Measurements from ENCODE around the gene PRSS53.
"Not testable (repeated sequence)": the region's sequence is repeated elsewhere in the genome, so short reads cannot be mapped to it uniquely, and the experiment has no call there.

Gene PRSS53

DNA sequence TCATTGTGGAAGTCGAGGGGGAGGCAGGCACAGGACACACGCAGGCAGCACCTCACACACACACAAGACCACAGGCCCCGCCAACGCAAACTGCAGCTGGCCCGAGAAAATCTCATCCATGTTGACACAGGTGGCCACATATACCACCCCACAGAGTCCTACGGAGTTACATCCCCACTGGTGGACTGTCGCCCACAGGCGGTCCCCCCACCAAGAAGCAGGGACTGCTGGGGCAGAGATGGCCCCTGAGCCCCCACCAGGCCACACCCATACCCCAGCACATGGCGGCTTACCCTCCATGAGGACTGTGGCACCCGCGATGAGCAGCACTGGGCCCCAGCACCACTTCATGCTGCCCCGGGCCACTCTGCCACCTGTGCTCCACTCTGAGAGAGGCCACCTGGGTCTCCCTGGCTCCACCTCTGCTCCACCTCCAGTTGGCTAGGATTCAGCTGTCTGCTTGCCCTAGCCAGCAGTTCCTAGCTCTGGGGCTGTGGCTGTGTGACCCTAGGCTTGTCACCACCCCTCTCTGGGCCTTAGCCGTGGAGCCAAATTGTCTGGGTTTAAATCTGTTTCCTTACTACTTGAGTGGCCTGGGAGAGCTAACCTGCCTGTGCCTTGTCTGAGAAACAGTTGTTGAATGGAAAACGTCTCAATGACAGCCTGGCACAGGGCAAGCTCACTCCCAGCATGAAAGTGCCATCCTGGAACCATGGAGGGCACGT lies at the start of gene PRSS53:
PRSS53 (minus strand) TSS at position 485 of the 725 bp plus-strand sequence; CDS start at position 351, 134 bp downstream.
- no peak for FAIRE-seq
- DNase-seq (ENCODE audit: insufficient read length, low spot score), result no peak

GRCh38 chr16:31136822-31137499 lies 48.2 kb upstream of the PRSS53 start:
- not testable (repeated sequence) for DNase-seq (ENCODE audit: insufficient read length, low spot score); FAIRE-seq

- no peak for DNase-seq (ENCODE audit: insufficient read length, low spot score)
- no peak for FAIRE-seq
Measured at GRCh38 chr16:31136287-31136662, 47.5 kb upstream of the PRSS53 start.

DNA sequence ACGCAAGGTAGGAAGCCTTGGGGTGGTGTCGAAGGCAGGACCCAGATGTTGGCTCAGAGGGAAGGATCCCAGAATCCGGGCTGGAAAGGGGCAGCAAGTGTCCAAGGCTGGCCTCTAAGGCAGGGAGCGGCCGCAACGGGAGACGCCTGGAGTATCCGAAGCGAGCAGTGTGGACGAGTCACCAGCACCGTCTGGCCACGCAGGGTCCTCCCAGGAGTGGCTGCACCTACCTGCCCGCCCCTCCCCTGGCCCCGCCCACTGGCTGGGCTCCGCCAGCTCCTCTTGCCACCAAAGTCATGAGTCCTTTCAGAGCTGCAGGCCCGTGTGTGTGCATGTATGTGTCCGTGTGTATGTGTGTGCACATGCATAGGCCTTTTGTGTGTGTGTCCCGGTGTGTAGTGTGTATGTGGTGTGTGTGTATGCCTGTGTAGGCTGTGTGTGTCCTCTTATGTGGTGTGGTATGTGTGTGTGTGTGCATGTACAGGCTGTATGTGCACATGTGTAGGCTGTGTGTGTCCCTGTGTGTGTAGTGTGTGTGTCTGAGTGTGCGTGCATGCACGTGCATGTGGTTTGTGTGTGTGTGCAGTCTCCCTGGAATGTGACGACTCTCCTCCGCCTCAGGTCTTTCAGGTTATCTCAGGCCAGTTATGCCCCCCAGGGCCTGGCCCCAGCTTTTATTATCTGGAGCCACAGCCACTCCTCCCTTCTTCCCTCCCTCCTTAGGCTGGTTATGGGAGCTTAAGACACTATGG lies 47.0 kb upstream of the PRSS53 start, which contains the start of gene PRSS8:
PRSS8 (minus strand) TSS at position 193 of the 752 bp plus-strand sequence. CDS start 229 bp downstream, outside the sequence.
- DNase-seq (ENCODE audit: insufficient read length, low spot score) (no peak), FAIRE-seq (no peak)

GRCh38 chr16:31134625-31135534 lies 46.1 kb upstream of the PRSS53 start:
- FAIRE-seq, result no peak

GRCh38 chr16:31134091-31134571 lies 45.4 kb upstream of the PRSS53 start:
- no peak for DNase-seq (ENCODE audit: insufficient read length, low spot score)
- FAIRE-seq, result no peak

More at GRCh38 chr16:31134625-31135534, 46.1 kb upstream of the PRSS53 start:
- DNase-seq (ENCODE audit: insufficient read length, low spot score), result no peak

DNA sequence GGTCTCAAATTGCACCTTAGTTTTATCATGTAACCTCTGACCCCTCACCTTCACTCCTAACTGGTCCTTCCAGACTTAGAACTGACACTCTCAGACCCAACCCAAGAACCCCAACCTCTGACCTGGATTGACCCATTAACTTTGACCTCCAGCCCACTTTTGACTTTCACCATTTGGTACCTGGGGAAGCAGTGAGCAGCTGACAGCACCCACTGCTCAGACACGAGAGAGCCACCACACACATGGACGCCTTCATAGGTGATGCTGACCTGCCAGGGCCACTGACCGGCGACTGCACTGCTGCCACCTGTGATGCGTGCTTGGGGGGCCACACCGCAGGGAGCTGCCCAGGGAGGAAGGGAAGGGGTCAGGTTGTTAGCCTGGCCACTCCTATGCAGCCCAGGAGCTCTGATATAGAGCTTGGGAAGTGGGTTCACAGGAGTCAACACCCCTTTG lies 44.3 kb upstream of the PRSS53 start:
- no peak for FAIRE-seq

GRCh38 chr16:31132303-31132979 lies 43.7 kb upstream of the PRSS53 start:
- DNase-seq (ENCODE audit: insufficient read length, low spot score), result no peak
- no peak for FAIRE-seq

More for the DNA sequence above, 44.3 kb upstream of the PRSS53 start:
- no peak for DNase-seq (ENCODE audit: insufficient read length, low spot score)

GRCh38 chr16:31131841-31132271 lies 43.1 kb upstream of the PRSS53 start:
- DNase-seq (ENCODE audit: insufficient read length, low spot score) (no peak), FAIRE-seq (no peak)

- FAIRE-seq (no peak), DNase-seq (ENCODE audit: insufficient read length, low spot score) (no peak)
Measured at GRCh38 chr16:31131416-31131815, 42.7 kb upstream of the PRSS53 start.

DNA sequence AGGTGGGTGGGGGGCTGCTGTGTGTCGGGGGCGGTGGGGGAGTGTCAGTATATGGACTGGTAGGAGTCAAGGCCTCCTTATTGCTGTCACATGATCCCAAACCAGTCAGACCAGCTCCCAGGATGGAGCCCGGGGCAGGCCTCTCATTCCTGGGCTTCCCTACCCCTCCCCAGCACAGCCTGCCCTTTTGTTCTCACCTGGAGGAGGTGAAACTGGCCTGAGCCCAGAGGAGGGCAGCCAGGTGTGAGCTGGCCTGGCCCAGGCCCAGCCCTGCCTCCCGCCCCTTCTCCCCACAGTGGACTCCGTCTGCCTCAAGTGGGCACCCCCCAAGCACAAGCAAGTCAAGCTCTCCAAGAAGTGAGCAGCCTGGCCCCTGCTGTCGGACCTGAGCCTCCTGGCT lies 42.2 kb upstream of the PRSS53 start:
- no peak for FAIRE-seq
- no peak for DNase-seq (ENCODE audit: insufficient read length, low spot score)

DNA sequence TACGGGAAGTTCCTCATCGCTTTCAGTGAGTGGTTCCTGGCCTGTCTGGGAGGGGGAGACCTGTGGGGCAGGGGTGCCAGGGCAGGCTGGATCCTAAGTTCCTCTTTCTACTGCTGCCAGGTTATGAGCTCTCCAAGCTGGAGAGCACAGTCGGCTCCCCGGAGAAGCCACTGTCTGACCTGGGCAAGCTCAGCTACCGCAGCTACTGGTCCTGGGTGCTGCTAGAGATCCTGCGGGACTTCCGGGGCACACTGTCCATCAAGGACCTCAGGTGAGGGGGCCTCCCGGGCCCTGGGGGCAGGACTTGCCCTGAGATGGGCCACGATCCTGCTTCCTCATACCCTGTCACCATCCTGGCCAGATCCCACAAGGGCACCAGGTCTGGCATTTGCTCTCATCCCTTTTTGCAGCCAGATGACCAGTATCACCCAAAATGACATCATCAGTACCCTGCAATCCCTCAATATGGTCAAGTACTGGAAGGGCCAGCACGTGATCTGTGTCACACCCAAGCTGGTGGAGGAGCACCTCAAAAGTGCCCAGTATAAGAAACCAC lies 41.7 kb upstream of the PRSS53 start:
- DNase-seq (ENCODE audit: insufficient read length, low spot score) (no peak), FAIRE-seq (no peak)

DNA sequence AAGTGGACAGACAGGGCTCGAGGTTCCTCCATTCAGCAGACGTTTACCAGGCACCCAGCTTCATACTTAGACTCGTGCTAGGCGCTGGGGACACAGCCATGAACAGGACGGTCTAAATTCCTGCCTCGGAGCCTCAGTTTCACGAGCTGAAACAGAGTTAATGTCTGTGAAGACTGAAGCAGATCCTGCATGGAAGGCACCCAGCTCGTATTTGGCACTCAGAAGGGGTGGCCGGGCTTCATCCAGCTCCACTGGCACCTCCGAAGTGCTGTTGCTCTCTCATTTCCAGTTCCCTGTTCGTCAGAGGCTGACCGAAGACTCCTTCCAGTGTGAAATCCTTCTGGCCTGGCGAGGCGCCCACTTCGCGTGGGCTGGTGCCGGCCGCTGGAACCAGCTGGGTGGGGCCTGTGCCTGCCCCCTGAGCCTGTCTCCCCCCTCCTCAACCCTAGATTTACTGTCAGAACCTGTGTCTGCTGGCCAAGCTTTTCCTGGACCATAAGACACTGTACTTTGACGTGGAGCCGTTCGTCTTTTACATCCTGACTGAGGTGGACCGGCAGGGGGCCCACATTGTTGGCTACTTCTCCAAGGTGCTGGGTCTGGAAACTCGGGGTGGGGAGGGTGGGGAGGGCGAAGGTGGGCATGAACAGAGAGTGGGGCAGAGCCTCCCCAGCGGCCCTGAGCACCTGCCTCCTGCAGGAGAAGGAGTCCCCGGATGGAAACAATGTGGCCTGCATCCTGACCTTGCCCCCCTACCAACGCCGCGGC lies 41.0 kb upstream of the PRSS53 start:
- FAIRE-seq (no peak), DNase-seq (ENCODE audit: insufficient read length, low spot score) (no peak)

- DNase-seq (ENCODE audit: insufficient read length, low spot score), result no peak
- no peak for FAIRE-seq
Measured at GRCh38 chr16:31128711-31129567, 40.2 kb upstream of the PRSS53 start.

- no peak for DNase-seq (ENCODE audit: insufficient read length, low spot score)
- FAIRE-seq, result no peak
Measured at GRCh38 chr16:31127182-31127581, 38.4 kb upstream of the PRSS53 start.

- DNase-seq (ENCODE audit: insufficient read length, low spot score) (no peak), FAIRE-seq (no peak)
Measured at GRCh38 chr16:31125844-31126243, 37.1 kb upstream of the PRSS53 start.

GRCh38 chr16:31120129-31120528 lies 31.4 kb upstream of the PRSS53 start:
- no peak for DNase-seq (ENCODE audit: insufficient read length, low spot score)
- no peak for FAIRE-seq

All from GM19239 (cell line).